Measurements from ENCODE around the gene CATSPER1. TPM values are rescaled to one million over a fixed set of nuclear protein-coding genes. Genes with fewer than 3 reads are reported as not detected.
A peak's percentile ranks its signal among the peaks of the same experiment; 100 is the strongest.

CATSPER1 gene
- total RNA-seq, 3 donors from 2014 or later (not counting 1 experiment from before 2014, with no cell fraction given), result 12.2 to 16.9 (median 13.3) TPM

DNA sequence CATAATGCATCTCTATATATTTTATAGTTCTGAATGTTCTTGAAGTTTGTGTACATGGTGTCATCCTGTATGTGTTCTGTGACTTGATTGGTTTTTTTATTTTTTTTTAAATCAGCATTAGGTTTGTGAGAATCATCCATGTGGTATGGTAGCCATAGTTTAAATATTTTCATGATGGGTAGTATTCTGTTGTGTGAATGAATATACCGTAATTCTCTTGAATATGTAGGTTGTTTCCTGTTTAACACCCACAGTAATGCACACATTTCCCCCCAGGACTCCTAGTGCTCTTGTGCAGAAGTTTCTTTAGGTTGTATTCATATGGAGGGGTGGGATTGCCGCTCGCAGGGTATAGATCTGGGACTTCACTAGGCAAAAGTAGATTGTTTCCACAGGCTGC lies 45.8 kb upstream of the CATSPER1 start:
- Mint-ChIP-seq H3K4me1 (peaks cover 48 to 51% of the 10 kb centered on the region in 2 donors), H3K36me3 (peaks cover 4% of the 10 kb centered on the region), H3K4me3 (peak overlapping the region; percentile 94), H3K27ac (peak overlapping the region; percentile 89 to 91), H3K9me3 (no peaks in the 10 kb centered on the region), H3K27me3 (ENCODE audit: low read depth in 2 of 2) (no peaks in the 10 kb centered on the region)
- Histone ChIP-seq H3K4me1 (ENCODE audit: control insufficient read depth, insufficient read depth, low read length) (peaks cover 39% of the 10 kb centered on the region), H3K36me3 (ENCODE audit: control insufficient read depth, insufficient read depth, low read length) (peaks cover 37% of the 10 kb centered on the region), H3K4me3 (ENCODE audit: low read length) (no peak overlapping the region), H3K27me3 (ENCODE audit: control insufficient read depth, insufficient read depth, low read length) (no peaks in the 10 kb centered on the region), H3K27ac (ENCODE audit: low read length) (no peak overlapping the region), H3K9me3 (ENCODE audit: control insufficient read depth, insufficient read depth, low read length) (no peaks in the 10 kb centered on the region)
- TF ChIP-seq, protein P1, sequence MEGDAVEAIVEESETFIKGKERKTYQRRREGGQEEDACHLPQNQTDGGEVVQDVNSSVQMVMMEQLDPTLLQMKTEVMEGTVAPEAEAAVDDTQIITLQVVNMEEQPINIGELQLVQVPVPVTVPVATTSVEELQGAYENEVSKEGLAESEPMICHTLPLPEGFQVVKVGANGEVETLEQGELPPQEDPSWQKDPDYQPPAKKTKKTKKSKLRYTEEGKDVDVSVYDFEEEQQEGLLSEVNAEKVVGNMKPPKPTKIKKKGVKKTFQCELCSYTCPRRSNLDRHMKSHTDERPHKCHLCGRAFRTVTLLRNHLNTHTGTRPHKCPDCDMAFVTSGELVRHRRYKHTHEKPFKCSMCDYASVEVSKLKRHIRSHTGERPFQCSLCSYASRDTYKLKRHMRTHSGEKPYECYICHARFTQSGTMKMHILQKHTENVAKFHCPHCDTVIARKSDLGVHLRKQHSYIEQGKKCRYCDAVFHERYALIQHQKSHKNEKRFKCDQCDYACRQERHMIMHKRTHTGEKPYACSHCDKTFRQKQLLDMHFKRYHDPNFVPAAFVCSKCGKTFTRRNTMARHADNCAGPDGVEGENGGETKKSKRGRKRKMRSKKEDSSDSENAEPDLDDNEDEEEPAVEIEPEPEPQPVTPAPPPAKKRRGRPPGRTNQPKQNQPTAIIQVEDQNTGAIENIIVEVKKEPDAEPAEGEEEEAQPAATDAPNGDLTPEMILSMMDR (IDR thresholded peaks at IDR 0.05), result no peak
- ATAC-seq (no peak), DNase-seq (no peak)
- intact Hi-C loops (cut with micrococcal nuclease), result no loop called here
- 75% methylated on average over 2 of the region's 3 CpGs for WGBS (ENCODE audit: insufficient coverage)

DNA sequence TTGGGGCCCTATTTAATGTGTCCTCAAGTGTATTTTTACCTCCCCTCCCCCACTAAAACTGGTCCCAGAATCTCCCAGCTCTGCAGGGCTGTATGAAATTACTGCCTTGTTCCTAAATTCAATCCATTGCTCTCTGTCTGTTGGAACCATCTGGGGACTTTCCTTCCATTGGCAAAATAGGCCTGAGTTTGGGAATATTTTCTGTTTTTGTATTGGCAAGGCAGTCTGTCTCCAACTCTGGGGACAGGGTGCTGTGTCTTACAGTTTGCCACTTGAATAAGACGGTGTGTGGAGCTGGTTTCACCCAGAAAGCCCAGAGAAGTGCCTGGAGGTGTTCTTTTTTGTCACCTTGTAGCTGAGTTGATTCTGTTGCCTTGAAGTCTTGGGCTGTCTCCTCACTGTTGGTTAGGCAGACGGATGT lies 45.1 kb upstream of the CATSPER1 start:
- Mint-ChIP-seq H3K4me3 (peak overlapping the region; percentile 94), H3K9me3 (no peaks in the 10 kb centered on the region), H3K36me3 (peaks cover 9% of the 10 kb centered on the region), H3K27me3 (ENCODE audit: low read depth in 2 of 2) (no peaks in the 10 kb centered on the region), H3K27ac (peak overlapping the region; percentile 89 to 91), H3K4me1 (peaks cover 55 to 58% of the 10 kb centered on the region in 2 donors)
- DNase-seq, result peak in 1 of 2 donors; percentile 61
- TF ChIP-seq, protein P1 (IDR thresholded peaks at IDR 0.05), result no peak
- intact Hi-C loops (cut with micrococcal nuclease), result loop anchor here (2.0 kb wide), 1 partner anchor 55 kb away; no protein-coding TSS in a partner anchor
- H3K4me1 ChIP-seq (ENCODE audit: control insufficient read depth, insufficient read depth, low read length), result peaks cover 39% of the 10 kb centered on the region
- peak overlapping the region; percentile 62 for H3K27ac ChIP-seq (ENCODE audit: low read length)
- WGBS (ENCODE audit: insufficient coverage), result 0% methylated on average over 1 of the region's 2 CpGs
- no peaks in the 10 kb centered on the region for H3K9me3 ChIP-seq (ENCODE audit: control insufficient read depth, insufficient read depth, low read length)
- H3K36me3 ChIP-seq (ENCODE audit: control insufficient read depth, insufficient read depth, low read length), result peaks cover 37% of the 10 kb centered on the region
- H3K27me3 ChIP-seq (ENCODE audit: control insufficient read depth, insufficient read depth, low read length), result no peaks in the 10 kb centered on the region
- ATAC-seq, result peak in 1 of 3 donors; percentile 8
- H3K4me3 ChIP-seq (ENCODE audit: low read length), result peak overlapping the region; percentile 77

DNA sequence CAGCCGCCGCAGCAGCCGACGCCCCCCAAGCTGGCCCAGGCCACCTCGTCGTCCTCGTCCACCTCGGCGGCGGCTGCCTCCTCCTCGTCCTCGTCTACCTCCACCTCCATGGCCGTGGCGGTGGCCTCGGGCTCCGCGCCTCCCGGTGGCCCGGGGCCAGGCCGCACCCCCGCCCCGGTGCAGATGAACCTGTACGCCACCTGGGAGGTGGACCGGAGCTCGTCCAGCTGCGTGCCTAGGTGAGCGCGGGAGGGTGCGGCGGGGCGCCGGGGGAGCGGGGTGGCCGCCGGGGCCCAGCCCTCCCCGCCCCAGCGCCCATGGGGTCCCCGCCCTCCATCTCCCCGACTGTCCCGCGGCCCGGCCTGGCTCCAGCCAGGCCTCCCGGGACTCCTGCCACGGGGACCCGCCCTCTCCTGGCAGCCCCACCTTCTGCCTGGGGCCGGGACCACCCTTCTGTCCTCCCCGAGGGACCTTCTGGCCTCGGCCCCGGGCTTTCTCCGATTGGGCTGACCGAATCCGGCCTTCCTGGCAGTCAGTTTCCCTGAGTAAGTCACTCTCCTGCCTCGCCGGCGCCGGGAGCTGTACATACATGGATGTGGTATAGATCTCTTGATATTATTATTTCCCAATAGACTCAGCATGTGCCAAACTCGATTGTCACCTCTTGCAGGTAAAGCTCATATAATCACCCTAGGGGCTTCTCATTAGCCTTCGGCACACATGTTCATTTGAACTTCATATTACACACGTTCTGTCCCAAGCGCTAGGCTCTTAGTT lies 44.5 kb upstream of the CATSPER1 start:
- WGBS (ENCODE audit: insufficient coverage), result under 1% methylated on average over 59 of the region's 60 CpGs
- Histone ChIP-seq H3K36me3 (ENCODE audit: control insufficient read depth, insufficient read depth, low read length) (peaks cover 39% of the 10 kb centered on the region), H3K4me1 (ENCODE audit: control insufficient read depth, insufficient read depth, low read length) (peaks cover 39% of the 10 kb centered on the region)

More for the DNA sequence above, 44.5 kb upstream of the CATSPER1 start:
- TF ChIP-seq, protein P1 (IDR thresholded peaks at IDR 0.05), result no peak
- peak overlapping the region; percentile 77 for H3K4me3 ChIP-seq (ENCODE audit: low read length)
- H3K27ac Mint-ChIP-seq, result peak overlapping the region; percentile 89 to 91
- no peaks in the 10 kb centered on the region for H3K9me3 Mint-ChIP-seq
- H3K9me3 ChIP-seq (ENCODE audit: control insufficient read depth, insufficient read depth, low read length), result no peaks in the 10 kb centered on the region
- ATAC-seq (peak; percentile 3 to 5 (median 3)), DNase-seq (peak in 1 of 2 donors; percentile 51)
- H3K27ac ChIP-seq (ENCODE audit: low read length), result peak overlapping the region; percentile 62
- intact Hi-C loops (cut with micrococcal nuclease), result loop anchor here (1.0 to 2.0 kb wide), 2 partner anchors 18 to 56 kb away; partner anchors contain the start of gene SF3B2
- H3K4me3 Mint-ChIP-seq, result peak overlapping the region; percentile 94
- peaks cover 9% of the 10 kb centered on the region for H3K36me3 Mint-ChIP-seq
- no peaks in the 10 kb centered on the region for H3K27me3 Mint-ChIP-seq (ENCODE audit: low read depth in 2 of 2)
- H3K4me1 Mint-ChIP-seq, result peaks cover 58 to 62% of the 10 kb centered on the region in 2 donors
- no peaks in the 10 kb centered on the region for H3K27me3 ChIP-seq (ENCODE audit: control insufficient read depth, insufficient read depth, low read length)

All from natural killer cell (primary cell).